ENCODE measurements around the gene MYEOV.

Gene MYEOV

GRCh38 chr11:69265911-69266510 lies 27.9 kb upstream of the MYEOV start:
- no peak overlapping the region for H3K4me3 ChIP-seq (ENCODE audit: low read length)
- H3K27me3 ChIP-seq (ENCODE audit: low read depth, low read length) = no peaks in the 10 kb centered on the region
- no peaks in the 10 kb centered on the region for H3K9me3 ChIP-seq (ENCODE audit: insufficient read depth, low read length)
- H2AFZ ChIP-seq (ENCODE audit: low read depth, low read length) = no peak overlapping the region
- no peaks in the 10 kb centered on the region for H4K20me1 ChIP-seq (ENCODE audit: insufficient read depth, low read length)
- H3K36me3 ChIP-seq (replicated peaks; ENCODE audit: low read depth, low read length) = no peaks in the 10 kb centered on the region
- H3K27ac ChIP-seq (ENCODE audit: low read length) = no peak overlapping the region
- H3K79me2 ChIP-seq (ENCODE audit: low read length) = no peaks in the 10 kb centered on the region
- no peak overlapping the region for H3K4me2 ChIP-seq (ENCODE audit: low read length)
- H3K4me1 ChIP-seq (ENCODE audit: low read length) = no peaks in the 10 kb centered on the region
- TF ChIP-seq EZH2phosphoT487 (IDR thresholded peaks at IDR 0.05; ENCODE audit: low read depth) (no peak), CTCF (IDR thresholded peaks at IDR 0.05; ENCODE audit: low read depth, low read length) (no peak)
- H3K9ac ChIP-seq (ENCODE audit: low read length) = no peak overlapping the region

GRCh38 chr11:69267395-69267805 lies 26.6 kb upstream of the MYEOV start:
- no peaks in the 10 kb centered on the region for H3K36me3 ChIP-seq (replicated peaks; ENCODE audit: low read depth, low read length)
- no peaks in the 10 kb centered on the region for H3K27me3 ChIP-seq (ENCODE audit: low read depth, low read length)
- H2AFZ ChIP-seq (ENCODE audit: low read depth, low read length) = no peak overlapping the region
- no peak overlapping the region for H3K27ac ChIP-seq (ENCODE audit: low read length)
- H3K4me2 ChIP-seq (ENCODE audit: low read length) = no peak overlapping the region
- H3K9ac ChIP-seq (ENCODE audit: low read length) = no peak overlapping the region
- no peaks in the 10 kb centered on the region for H3K9me3 ChIP-seq (ENCODE audit: insufficient read depth, low read length)
- H3K79me2 ChIP-seq (ENCODE audit: low read length) = no peaks in the 10 kb centered on the region
- H3K4me3 ChIP-seq (ENCODE audit: low read length) = no peak overlapping the region
- no peaks in the 10 kb centered on the region for H3K4me1 ChIP-seq (ENCODE audit: low read length)
- no peaks in the 10 kb centered on the region for H4K20me1 ChIP-seq (ENCODE audit: insufficient read depth, low read length)
- no peak for TF ChIP-seq EZH2phosphoT487 (IDR thresholded peaks at IDR 0.05; ENCODE audit: low read depth)
- no peak for TF ChIP-seq CTCF (IDR thresholded peaks at IDR 0.05; ENCODE audit: low read depth, low read length)

DNA sequence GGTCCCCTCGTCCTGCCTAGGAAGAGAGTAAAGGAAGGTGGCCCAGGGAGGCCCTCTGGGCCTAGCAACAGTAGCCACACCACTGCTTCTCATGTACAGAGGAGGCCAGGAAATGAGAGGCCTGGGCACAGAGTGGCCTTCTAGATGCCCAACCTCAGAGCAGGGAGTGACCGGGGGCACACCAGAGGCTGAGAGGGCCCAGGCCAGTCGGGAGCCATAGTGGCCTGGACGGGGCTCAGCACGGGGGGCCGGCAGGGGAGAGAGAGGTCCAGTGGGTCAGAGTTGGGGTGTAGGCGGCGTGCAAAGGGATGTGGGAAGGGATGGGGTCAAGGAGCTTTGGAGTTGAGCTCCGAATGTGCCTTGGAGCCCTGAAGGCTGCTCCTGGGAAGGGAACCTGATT lies 25.0 kb upstream of the MYEOV start:
- Histone ChIP-seq H3K9me3 (ENCODE audit: insufficient read depth, low read length) (no peaks in the 10 kb centered on the region), H3K36me3 (replicated peaks; ENCODE audit: low read depth, low read length) (no peaks in the 10 kb centered on the region), H3K79me2 (ENCODE audit: low read length) (no peaks in the 10 kb centered on the region), H2AFZ (ENCODE audit: low read depth, low read length) (no peak overlapping the region), H3K9ac (ENCODE audit: low read length) (no peak overlapping the region), H3K27ac (ENCODE audit: low read length) (no peak overlapping the region), H3K4me2 (ENCODE audit: low read length) (no peak overlapping the region), H3K4me3 (ENCODE audit: low read length) (no peak overlapping the region), H3K27me3 (ENCODE audit: low read depth, low read length) (no peaks in the 10 kb centered on the region), H4K20me1 (ENCODE audit: insufficient read depth, low read length) (no peaks in the 10 kb centered on the region), H3K4me1 (ENCODE audit: low read length) (no peaks in the 10 kb centered on the region)
- TF ChIP-seq CTCF (IDR thresholded peaks at IDR 0.05; ENCODE audit: low read depth, low read length) = no peak
- TF ChIP-seq EZH2phosphoT487 (IDR thresholded peaks at IDR 0.05; ENCODE audit: low read depth) = no peak

- Histone ChIP-seq H3K27ac (ENCODE audit: low read length) (no peak overlapping the region), H4K20me1 (ENCODE audit: insufficient read depth, low read length) (no peaks in the 10 kb centered on the region), H3K9me3 (ENCODE audit: insufficient read depth, low read length) (no peaks in the 10 kb centered on the region), H3K9ac (ENCODE audit: low read length) (no peak overlapping the region), H2AFZ (ENCODE audit: low read depth, low read length) (no peak overlapping the region), H3K79me2 (ENCODE audit: low read length) (no peaks in the 10 kb centered on the region), H3K4me2 (ENCODE audit: low read length) (no peak overlapping the region), H3K4me3 (ENCODE audit: low read length) (no peak overlapping the region), H3K36me3 (replicated peaks; ENCODE audit: low read depth, low read length) (no peaks in the 10 kb centered on the region), H3K4me1 (ENCODE audit: low read length) (no peaks in the 10 kb centered on the region), H3K27me3 (ENCODE audit: low read depth, low read length) (0 out of 2 replicates have a peak, but pooled peaks cover 2% of the 10 kb centered on the region)
- no peak for TF ChIP-seq EZH2phosphoT487 (IDR thresholded peaks at IDR 0.05; ENCODE audit: low read depth)
- no peak for TF ChIP-seq CTCF (IDR thresholded peaks at IDR 0.05; ENCODE audit: low read depth, low read length)
These were observed 24.6 kb upstream of the MYEOV start for GRCh38 chr11:69269388-69269787.

All from OCI-LY3 (cell line).